ENCODE results near the gene FST.

- no peak for TF ChIP-seq POLR2A (IDR thresholded peaks at IDR 0.05; ENCODE audit: low read depth, low read length)
- TF ChIP-seq POLR2AphosphoS5 (IDR thresholded peaks at IDR 0.05; ENCODE audit: low read depth, low read length) = no peak
These were observed 47.4 kb upstream of the FST start for GRCh38 chr5:53433026-53433425.

Measured in GM12891 (cell line).